ENCODE results near the gene MAFG. TPM values are rescaled to one million over a fixed set of nuclear protein-coding genes. Genes with fewer than 3 reads are reported as not detected.

Gene MAFG
- total RNA-seq, 2 experiments from 2014 or later: 15.3 to 18.3 TPM

DNA sequence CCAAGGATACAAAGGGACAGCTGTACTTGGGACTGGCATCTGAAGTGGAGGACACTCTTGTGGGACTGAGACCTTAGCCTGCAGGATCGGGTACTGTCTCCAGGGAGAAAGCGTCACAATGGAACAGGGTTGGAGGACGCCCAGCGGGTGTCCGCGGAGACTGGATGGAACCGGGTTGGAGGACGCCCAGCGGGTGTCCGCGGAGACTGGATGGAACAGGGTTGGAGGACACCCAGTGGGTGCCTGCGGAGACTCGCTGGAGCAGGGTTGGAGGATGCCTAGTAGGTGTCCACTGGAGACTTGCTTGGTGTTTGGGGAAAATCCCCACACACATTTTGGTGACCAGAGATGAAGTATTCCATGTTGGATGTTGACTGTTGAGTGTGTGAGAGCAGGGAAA, 19.7 kb upstream of the MAFG start, which contains the start of gene MYADML2:
MYADML2 (minus strand) TSS at position 45 of the 400 bp plus-strand sequence. CDS start 5,492 bp downstream, outside the sequence.
- H3K4me3 Mint-ChIP-seq: no peak within 1 kb of the TSS
- no peaks in the 10 kb centered on the region for H3K36me3 Mint-ChIP-seq (ENCODE audit: low read depth)
- POLR2A ChIA-PET: no interaction called here
- H3K27me3 Mint-ChIP-seq: peaks cover 4% of the 10 kb centered on the region
- no peak within 1 kb of the TSS for H3K27ac Mint-ChIP-seq
- ATAC-seq (no peak), DNase-seq (no peak)
- peaks cover 2% of the 10 kb centered on the region for H3K4me1 Mint-ChIP-seq
- no peaks in the 10 kb centered on the region for H3K9me3 Mint-ChIP-seq (ENCODE audit: low read depth)
- CTCF ChIA-PET: no interaction called here
- intact Hi-C loops (cut with DNase I, micrococcal nuclease): no loop called here

DNA sequence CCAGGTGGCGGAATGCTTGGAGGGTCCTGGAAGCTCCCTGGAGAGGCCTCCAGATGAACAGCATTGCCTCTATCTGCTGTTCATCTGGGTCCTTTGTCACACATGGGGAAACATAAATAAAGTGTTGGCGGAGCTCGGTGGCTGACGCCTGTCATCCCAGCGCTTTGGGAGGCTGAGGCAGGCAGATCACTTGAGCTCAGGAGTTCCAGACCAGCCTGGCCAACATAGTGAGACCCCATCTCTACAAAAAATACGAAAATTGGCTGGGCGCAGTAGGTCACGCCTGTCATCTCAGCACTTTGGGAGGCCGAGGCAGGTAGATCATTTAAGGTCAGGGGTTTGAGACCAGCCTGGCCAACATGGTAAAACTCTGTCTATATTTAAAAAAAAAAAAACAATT, 17.3 kb upstream of the MAFG start:
- intact Hi-C loops (cut with DNase I, micrococcal nuclease): no loop called here
- ChIA-PET CTCF (interaction anchor here (0.8 kb wide), 1 partner anchor 38 kb away, joined by 3 read pairs; no protein-coding TSS in a partner anchor), POLR2A (interaction anchor here (0.6 kb wide), 1 partner anchor 551 kb away, joined by 10 read pairs; no protein-coding TSS in a partner anchor)
- H3K27ac Mint-ChIP-seq: no peak overlapping the region
- peaks cover 5% of the 10 kb centered on the region for H3K27me3 Mint-ChIP-seq
- H3K9me3 Mint-ChIP-seq (ENCODE audit: low read depth): no peaks in the 10 kb centered on the region
- no peaks in the 10 kb centered on the region for H3K4me1 Mint-ChIP-seq
- no peaks in the 10 kb centered on the region for H3K36me3 Mint-ChIP-seq (ENCODE audit: low read depth)
- no peak for DNase-seq
- ATAC-seq: no peak
- H3K4me3 Mint-ChIP-seq: no peak overlapping the region

DNA sequence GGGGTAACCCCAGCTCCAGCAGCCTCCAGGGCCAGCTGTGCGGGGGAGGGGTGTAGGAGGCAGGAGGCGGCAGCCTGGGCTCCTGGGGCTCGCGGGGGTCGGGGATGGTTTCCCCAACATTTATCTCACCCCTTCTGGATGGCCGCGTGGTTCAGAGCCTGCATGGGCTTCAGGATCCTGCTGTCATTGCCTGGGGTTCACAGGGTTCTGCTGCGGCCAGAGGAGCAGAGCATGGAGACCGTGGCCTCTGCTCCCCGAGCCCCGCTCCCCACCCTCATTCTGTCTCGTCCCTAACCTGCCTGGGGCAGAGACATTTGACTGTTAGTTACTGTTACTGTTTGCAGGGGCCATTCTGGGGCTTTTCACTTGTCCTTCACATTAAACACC, 14.6 kb upstream of the MAFG start:
- H3K36me3 Mint-ChIP-seq (ENCODE audit: low read depth): no peaks in the 10 kb centered on the region
- no peak overlapping the region for H3K4me3 Mint-ChIP-seq
- no peaks in the 10 kb centered on the region for H3K9me3 Mint-ChIP-seq (ENCODE audit: low read depth)
- ATAC-seq: no peak
- peaks cover 5% of the 10 kb centered on the region for H3K27me3 Mint-ChIP-seq
- H3K4me1 Mint-ChIP-seq: peaks cover 5% of the 10 kb centered on the region
- CTCF ChIA-PET: no interaction called here
- DNase-seq: no peak
- no peak overlapping the region for H3K27ac Mint-ChIP-seq
- POLR2A ChIA-PET: no interaction called here
- intact Hi-C loops (cut with DNase I, micrococcal nuclease): no loop called here

DNA sequence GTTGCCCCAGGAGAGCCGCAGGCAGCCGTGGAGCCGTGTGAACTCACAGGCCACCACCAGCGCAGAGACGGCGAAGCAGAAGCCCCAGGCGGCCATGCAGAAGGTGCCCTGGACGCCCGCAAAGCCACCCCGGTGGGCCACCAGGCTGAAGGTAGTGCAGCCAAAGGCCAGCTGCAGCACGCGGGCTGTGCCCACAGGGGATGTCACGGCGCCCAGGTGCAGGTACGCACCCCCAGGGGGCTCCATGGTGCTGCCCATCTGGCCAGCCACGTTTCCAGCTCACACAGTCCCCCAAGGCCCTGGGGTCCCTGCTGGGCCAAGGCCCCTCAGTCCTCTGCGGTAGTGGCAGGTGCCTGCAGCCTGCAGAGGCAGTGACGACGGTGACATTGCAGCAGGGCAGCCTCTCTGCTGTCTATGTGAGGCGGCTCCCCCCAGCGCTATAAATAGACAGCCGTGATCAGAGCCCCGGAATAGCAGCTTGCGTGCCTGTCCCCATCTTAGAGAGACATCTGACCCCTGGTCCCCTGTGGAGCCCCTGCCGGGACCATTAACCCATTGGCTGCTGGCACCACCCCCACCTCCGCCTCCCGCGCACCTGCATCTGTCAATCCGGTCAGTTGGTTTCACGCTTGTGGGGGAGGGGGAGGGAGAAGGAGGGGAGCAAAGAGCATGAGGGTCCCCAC, 14.1 kb upstream of the MAFG start:
- Mint-ChIP-seq H3K36me3 (ENCODE audit: low read depth) (no peaks in the 10 kb centered on the region), H3K4me1 (peaks cover 5% of the 10 kb centered on the region), H3K27me3 (peaks cover 5% of the 10 kb centered on the region), H3K27ac (no peak overlapping the region), H3K9me3 (ENCODE audit: low read depth) (no peaks in the 10 kb centered on the region), H3K4me3 (no peak overlapping the region)
- DNase-seq (no peak), ATAC-seq (no peak)
- CTCF ChIA-PET: no interaction called here
- intact Hi-C loops (cut with DNase I, micrococcal nuclease): no loop called here
- POLR2A ChIA-PET: interaction anchor here (0.6 kb wide), 2 partner anchors 48 to 82 kb away, joined by 3 read pairs; partner anchors contain the start of gene LRRC45

DNA sequence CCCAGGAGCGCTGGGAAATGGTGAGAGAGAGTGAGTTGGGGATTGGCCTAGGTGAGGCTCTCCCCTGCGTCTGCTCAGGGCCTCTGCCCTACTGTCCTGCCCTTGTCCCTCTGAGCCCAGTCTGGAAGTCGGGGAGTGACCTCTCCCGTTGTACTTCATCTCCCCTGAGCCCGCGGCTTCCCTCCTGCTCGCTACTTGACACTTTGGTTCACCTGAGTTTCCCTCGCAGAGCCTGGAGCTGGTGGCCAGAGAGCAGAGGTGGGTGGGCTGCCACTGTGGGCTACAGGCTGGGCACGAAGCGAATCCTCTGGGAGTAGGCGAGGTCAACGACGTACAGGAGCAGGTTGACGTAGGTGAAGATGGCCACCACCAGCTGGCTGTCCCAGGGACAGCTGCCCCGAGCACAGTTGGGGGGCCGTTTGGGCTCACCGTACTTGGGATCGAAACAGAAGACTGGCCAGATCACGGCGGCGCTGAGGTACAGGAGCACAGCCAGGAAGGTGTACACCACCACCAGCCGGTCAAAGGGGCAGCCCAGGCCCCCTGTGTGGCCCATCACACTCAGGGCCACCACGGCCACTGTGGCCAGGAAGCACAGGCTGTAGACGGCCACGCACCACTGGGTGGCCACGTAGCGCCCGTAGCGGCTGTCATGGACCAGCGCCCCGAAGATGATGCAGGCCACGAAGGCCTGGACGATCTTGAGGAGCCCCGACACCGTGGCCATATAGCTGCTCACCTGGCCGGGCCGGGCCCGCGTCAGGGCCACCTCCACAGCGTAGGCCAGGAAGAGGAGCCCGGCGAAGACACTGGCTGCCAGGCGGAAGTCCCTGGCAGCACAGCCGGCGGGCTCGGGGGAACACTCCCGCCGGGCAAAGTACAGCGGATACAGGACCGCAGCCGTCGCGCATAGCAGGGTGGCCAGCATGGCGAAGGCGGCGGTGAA, 13.3 kb upstream of the MAFG start:
- Mint-ChIP-seq H3K4me1 (peaks cover 7% of the 10 kb centered on the region), H3K27ac (no peak overlapping the region), H3K36me3 (ENCODE audit: low read depth) (peaks cover 2% of the 10 kb centered on the region), H3K9me3 (ENCODE audit: low read depth) (no peaks in the 10 kb centered on the region), H3K27me3 (peaks cover 5% of the 10 kb centered on the region), H3K4me3 (no peak overlapping the region)
- ChIA-PET POLR2A (interaction anchor here (0.6 kb wide), 1 partner anchor 82 kb away, joined by 3 read pairs; the partner anchor contains the start of gene LRRC45), CTCF (interaction anchor here (1.0 kb wide), 1 partner anchor 100 kb away, joined by 3 read pairs; no protein-coding TSS in a partner anchor)
- ATAC-seq (no peak), DNase-seq (no peak)
- intact Hi-C loops (cut with DNase I, micrococcal nuclease): no loop called here

DNA sequence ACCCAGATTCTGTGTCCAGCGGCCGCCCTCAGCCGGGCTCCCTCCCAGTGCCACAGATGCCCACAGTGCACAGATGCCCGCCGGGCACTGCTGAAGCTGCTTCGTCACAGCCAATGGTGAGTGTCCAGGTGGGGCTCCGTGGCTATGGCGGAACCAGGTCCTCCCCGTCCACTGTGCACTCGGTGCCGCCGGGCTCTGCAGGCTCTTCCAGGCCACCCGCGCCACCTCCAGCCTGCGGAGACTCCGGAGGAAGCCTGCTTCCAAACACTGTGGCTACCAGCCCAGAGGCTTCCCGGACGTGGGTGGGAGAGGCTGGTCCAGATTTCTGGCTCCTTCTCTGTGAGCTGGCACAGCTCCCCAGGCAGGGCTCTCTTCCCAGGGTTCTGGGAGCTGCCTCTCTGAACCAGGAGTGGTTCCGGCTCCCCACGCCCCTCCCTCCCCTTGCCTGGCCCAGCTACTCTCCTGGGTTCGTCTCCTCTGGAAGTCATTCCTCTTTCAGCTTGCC, 12.4 kb upstream of the MAFG start:
- intact Hi-C loops (cut with DNase I, micrococcal nuclease): loop anchor here in 1 of 2 experiments (5.0 kb wide), 1 partner anchor 108 kb away; the partner anchor contains the start of gene MCRIP1
- Mint-ChIP-seq H3K9me3 (ENCODE audit: low read depth) (no peaks in the 10 kb centered on the region), H3K27me3 (peaks cover 5% of the 10 kb centered on the region), H3K4me1 (peaks cover 10% of the 10 kb centered on the region), H3K27ac (no peak overlapping the region), H3K36me3 (ENCODE audit: low read depth) (peaks cover 10% of the 10 kb centered on the region), H3K4me3 (no peak overlapping the region)
- POLR2A ChIA-PET: no interaction called here
- DNase-seq (no peak), ATAC-seq (no peak)
- CTCF ChIA-PET: interaction anchor here (0.6 to 1.0 kb wide), 2 partner anchors 12 to 101 kb away, joined by 3 read pairs; no protein-coding TSS in a partner anchor

DNA sequence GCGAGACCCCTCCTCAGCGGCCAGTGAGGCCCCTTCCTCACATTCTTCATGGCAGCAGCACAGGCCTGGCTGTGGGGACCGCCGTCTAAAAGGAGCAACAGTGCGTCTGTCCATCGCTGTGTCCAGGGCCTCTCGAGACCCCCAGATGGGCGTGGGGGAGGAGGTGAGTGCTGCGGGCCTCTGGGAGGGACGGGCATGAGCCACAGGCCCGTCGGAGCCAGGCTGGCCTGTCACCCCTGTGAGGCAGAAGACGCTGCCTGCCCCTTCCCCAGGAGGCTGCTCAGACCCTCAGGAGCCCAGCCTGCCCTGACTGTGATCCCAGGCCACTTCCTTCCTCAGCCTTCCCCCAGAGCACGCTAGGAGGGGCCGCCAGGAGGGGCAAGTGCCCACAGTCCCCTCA, 11.7 kb upstream of the MAFG start:
- intact Hi-C loops (cut with DNase I, micrococcal nuclease): loop anchor here in 1 of 2 experiments (5.0 kb wide), 1 partner anchor 107 kb away; the partner anchor contains the start of gene MCRIP1
- ATAC-seq (no peak), DNase-seq (no peak)
- Mint-ChIP-seq H3K36me3 (ENCODE audit: low read depth) (peaks cover 12% of the 10 kb centered on the region), H3K4me1 (peaks cover 10% of the 10 kb centered on the region), H3K4me3 (no peak overlapping the region), H3K9me3 (ENCODE audit: low read depth) (no peaks in the 10 kb centered on the region), H3K27ac (no peak overlapping the region), H3K27me3 (peaks cover 5% of the 10 kb centered on the region)
- ChIA-PET POLR2A (interaction anchor here (1.0 kb wide), 1 partner anchor 9 kb away, joined by 3 read pairs; no protein-coding TSS in a partner anchor), CTCF (no interaction called here)

DNA sequence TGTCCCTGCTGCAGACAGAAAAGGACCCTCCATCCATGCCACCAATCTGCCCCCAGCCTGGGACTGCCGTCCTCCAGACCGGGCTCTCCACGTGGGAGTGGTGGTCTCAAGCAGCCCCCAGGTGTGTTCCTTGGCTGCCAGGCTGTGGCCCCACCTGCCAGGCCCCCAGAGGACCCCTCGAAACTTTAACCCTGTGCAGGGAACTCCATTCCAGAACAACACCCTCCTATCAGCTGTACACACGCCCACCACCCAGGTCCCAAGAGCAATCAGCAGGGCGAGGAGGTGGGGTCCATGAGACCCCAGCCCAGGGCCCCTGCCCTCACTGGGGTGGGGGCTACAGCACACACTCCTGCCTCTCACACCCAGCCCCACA, 8.2 kb upstream of the MAFG start:
- H3K9me3 Mint-ChIP-seq (ENCODE audit: low read depth): no peaks in the 10 kb centered on the region
- H3K4me1 Mint-ChIP-seq: peaks cover 14% of the 10 kb centered on the region
- ChIA-PET CTCF (no interaction called here), POLR2A (interaction anchor here (0.6 to 0.9 kb wide), 2 partner anchors 8 to 12 kb away, joined by 4 read pairs; partner anchors contain the start of gene MAFG)
- DNase-seq: no peak
- ATAC-seq: no peak
- peaks cover 21% of the 10 kb centered on the region for H3K36me3 Mint-ChIP-seq (ENCODE audit: low read depth)
- H3K4me3 Mint-ChIP-seq: peak overlapping the region; percentile 85
- H3K27me3 Mint-ChIP-seq: peaks cover 3% of the 10 kb centered on the region
- intact Hi-C loops (cut with DNase I, micrococcal nuclease): loop anchor here in 1 of 2 experiments (5.0 kb wide), 1 partner anchor 103 kb away; the partner anchor contains the start of gene MCRIP1
- peak overlapping the region; percentile 55 for H3K27ac Mint-ChIP-seq

DNA sequence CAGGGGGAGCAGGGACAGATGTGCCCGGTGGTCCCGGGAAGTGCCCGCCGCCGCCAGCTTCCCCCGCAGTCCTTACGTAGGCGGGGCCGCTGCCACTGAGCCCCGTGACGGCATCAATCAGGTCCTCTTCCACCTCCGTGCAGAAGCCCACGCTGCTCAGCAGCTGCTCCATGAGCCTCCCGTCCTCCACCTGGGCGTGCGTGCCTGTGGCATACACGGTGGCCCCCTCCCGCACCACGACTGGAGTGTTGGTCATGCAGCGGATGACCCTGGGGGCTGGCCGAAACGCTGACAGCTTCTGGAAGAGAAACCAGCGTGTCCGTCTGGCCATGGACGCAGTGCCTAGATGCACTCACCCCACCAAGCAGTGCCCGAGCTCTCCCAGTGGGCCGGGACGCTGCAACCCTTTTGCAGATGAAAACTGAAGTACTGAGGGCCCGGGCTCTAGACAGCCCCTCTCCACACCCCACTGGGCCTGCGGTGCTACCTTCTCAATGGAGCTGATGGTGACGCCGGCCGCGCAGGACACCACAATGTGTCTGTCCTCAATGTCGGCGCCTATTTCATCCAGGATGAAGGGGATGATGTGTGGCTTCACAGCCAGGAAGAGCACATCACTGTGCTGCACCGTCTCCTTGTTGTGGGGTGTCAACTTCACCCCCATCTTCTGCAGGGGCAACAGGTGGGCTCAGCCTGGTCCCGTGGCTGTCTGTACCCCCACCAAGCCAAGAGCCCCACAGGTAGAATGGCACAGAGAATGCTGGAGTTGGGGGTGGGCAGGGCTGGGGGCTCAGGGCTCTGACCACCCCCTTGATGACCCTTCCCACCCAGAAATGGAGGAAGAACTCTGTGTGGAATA, 7.5 kb upstream of the MAFG start:
- no peak overlapping the region for H3K27ac Mint-ChIP-seq
- intact Hi-C loops (cut with DNase I, micrococcal nuclease): loop anchor here in 1 of 2 experiments (5.0 kb wide), 1 partner anchor 103 kb away; the partner anchor contains the start of gene MCRIP1
- ATAC-seq (no peak), DNase-seq (no peak)
- CTCF ChIA-PET: no interaction called here
- peaks cover 22% of the 10 kb centered on the region for H3K36me3 Mint-ChIP-seq (ENCODE audit: low read depth)
- POLR2A ChIA-PET: interaction anchor here (0.6 kb wide), 1 partner anchor 12 kb away, joined by 4 read pairs; no protein-coding TSS in a partner anchor
- H3K4me3 Mint-ChIP-seq: peak overlapping the region; percentile 85
- H3K4me1 Mint-ChIP-seq: peaks cover 14% of the 10 kb centered on the region
- no peaks in the 10 kb centered on the region for H3K9me3 Mint-ChIP-seq (ENCODE audit: low read depth)
- no peaks in the 10 kb centered on the region for H3K27me3 Mint-ChIP-seq

DNA sequence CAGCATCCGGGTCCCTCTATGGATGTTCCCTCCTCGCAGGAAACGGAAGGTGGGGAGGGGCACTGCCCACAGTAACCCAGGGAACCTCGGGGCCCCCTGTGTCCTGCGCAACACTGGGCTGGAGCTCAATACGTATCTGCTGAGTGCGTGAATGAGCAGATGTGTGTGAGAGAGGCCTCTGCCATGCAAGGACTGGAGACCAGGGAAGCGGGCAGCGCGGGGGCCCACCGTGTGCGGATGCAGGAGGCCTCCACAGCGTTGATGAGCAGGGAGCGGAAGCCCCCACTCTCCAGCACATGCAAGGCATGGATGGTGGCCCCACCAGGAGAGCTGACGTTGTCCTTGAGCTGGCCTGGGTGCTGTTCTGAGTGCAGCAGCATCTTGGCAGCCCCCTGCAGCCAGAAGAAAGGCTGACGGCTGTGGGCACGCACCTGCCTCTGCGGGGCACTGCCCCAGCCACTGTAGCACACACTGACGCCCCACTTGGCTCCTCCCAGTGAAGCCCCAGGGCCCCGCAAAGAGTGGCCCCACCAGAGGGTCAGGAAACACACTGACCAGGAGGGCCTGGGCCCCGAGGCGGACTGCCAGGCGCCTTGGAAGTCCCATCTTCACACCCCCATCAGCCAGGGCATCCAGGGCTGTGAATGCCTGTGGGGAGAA, 6.7 kb upstream of the MAFG start:
- Mint-ChIP-seq H3K27me3 (no peaks in the 10 kb centered on the region), H3K27ac (no peak overlapping the region), H3K9me3 (ENCODE audit: low read depth) (no peaks in the 10 kb centered on the region), H3K4me3 (no peak overlapping the region), H3K36me3 (ENCODE audit: low read depth) (peaks cover 24% of the 10 kb centered on the region), H3K4me1 (peaks cover 14% of the 10 kb centered on the region)
- no peak for ATAC-seq
- POLR2A ChIA-PET: no interaction called here
- DNase-seq: no peak
- intact Hi-C loops (cut with DNase I, micrococcal nuclease): no loop called here
- CTCF ChIA-PET: interaction anchor here (1.5 kb wide), 1 partner anchor 25 kb away, joined by 3 read pairs; no protein-coding TSS in a partner anchor

Data from activated CD4-positive, alpha-beta T cell treated with anti-CD3 and anti-CD28 coated beads for 36 hours (primary cell).